ENCODE data around the gene RGS1.

The RGS1 gene

DNA sequence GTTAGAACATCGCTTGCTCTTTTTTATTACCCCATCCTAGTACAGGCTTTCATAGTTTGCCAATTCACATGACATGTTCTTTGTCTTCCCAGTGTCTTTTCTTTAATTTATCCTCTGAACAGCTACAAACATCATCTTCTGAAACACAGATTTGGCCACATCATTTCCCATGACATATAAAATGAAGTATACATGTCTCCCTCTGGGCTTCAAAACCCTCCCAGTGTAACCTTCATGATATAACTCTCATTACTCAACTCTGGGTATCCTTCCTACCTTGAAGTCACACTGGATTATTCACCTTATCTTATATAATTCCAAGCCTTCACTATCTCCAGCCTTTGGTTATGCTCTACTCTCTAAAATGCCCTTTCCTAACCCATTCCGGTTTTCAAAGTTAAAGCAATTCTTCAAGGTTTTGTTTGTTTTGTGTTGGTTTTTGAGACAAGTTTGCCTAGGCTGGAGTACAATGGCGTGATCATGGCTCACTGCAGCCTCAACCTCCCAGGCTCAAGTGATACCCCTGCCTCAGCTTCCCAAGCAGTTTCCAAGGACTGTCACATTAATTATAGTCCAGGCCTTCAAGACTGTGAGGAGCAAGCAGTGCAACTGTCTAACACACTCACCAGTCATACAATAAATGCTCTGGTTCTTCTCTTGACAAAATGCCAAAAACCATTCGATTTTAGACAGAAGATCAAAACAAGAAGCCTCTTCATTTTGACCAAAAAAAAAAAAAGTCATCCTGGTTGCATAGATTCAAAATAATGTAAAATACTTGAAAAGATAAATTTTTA, 5.8 kb downstream of the RGS1 start:
- no CpG with 5 or more reads among the region's 4 CpGs for WGBS, 2 donors (ENCODE audit: extremely low coverage in 2 of 2, insufficient read length in 2 of 2, insufficient replicate concordance in 1 of 2)
- Histone ChIP-seq H3K4me3 (ENCODE audit: low read length in 2 of 2) (no peak overlapping the region), H3K4me1 (ENCODE audit: control insufficient read depth in 2 of 2, insufficient read depth in 1 of 2, low read depth in 1 of 2, low read length in 2 of 2) (peaks cover 0 to 6% of the 10 kb centered on the region in 2 donors), H4K8ac (ENCODE audit: low read depth, low read length) (no peak overlapping the region), H2AK5ac (ENCODE audit: low read depth, low read length) (no peak overlapping the region), H3K23ac (ENCODE audit: low read depth, low read length, poor library complexity) (no peak overlapping the region), H3K9ac (ENCODE audit: low read depth, low read length, poor library complexity) (no peak overlapping the region), H3K18ac (ENCODE audit: low read length) (no peak overlapping the region), H4K91ac (ENCODE audit: low read depth, low read length, poor library complexity) (no peak overlapping the region), H3K27ac (replicated peaks; ENCODE audit: low read length) (no peak overlapping the region), H3K14ac (ENCODE audit: low read length) (no peak overlapping the region), H3K9me3 (replicated peaks in 1 of 2; ENCODE audit: control insufficient read depth in 2 of 2, insufficient read depth in 1 of 2, low read depth in 1 of 2, low read length in 2 of 2) (no peaks in the 10 kb centered on the region), H2BK15ac (ENCODE audit: low read length) (no peak overlapping the region), H3K4me2 (ENCODE audit: insufficient read depth, low read length, poor library complexity, severe bottlenecking) (no peak overlapping the region), H3K4ac (ENCODE audit: low read length) (no peak overlapping the region), H3K36me3 (replicated peaks in 1 of 2; ENCODE audit: control insufficient read depth in 2 of 2, insufficient read depth in 2 of 2, low read length in 2 of 2) (no peaks in the 10 kb centered on the region), H2BK12ac (ENCODE audit: low read length) (no peak overlapping the region), H2BK120ac (ENCODE audit: low read depth, low read length) (no peak overlapping the region), H2AFZ (ENCODE audit: low read length) (no peak overlapping the region), H3K79me1 (ENCODE audit: low read depth, low read length) (no peaks in the 10 kb centered on the region), H3K27me3 (ENCODE audit: control insufficient read depth in 3 of 3, insufficient read depth in 3 of 3, low read depth in 1 of 3, low read length in 3 of 3) (no peaks in the 10 kb centered on the region), H2BK5ac (ENCODE audit: low read length) (no peak overlapping the region)
- no peak for DNase-seq (ENCODE audit: low spot score)

DNA sequence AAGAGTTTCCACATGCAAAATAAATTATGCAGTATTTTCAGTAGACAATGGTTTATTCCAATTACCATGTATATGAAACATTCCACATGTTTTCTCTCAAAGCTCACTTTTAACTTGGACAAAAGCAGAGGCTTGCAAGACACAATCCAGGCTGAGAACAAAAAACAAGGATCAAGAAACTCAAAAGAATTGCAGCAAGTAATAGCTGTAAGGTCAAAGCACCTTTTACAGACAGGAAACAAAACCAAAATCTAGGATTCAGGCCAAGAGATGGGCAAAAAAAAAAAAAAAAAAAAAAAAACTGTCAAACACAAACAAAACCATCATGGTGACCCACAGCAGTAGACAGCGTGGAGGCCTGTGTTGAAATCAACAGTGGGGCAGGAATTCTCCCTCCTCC, 9.3 kb downstream of the RGS1 start:
- no peak overlapping the region for H4K91ac ChIP-seq (ENCODE audit: low read depth, low read length, poor library complexity)
- no peak overlapping the region for H2BK5ac ChIP-seq (ENCODE audit: low read length)
- no peak overlapping the region for H2BK12ac ChIP-seq (ENCODE audit: low read length)
- H2AK5ac ChIP-seq (ENCODE audit: low read depth, low read length) = no peak overlapping the region
- DNase-seq (ENCODE audit: low spot score) = no peak
- peaks cover 0 to 4% of the 10 kb centered on the region in 2 donors for H3K4me1 ChIP-seq (ENCODE audit: control insufficient read depth in 2 of 2, insufficient read depth in 1 of 2, low read depth in 1 of 2, low read length in 2 of 2)
- H2AFZ ChIP-seq (ENCODE audit: low read length) = peak overlapping the region; percentile 26
- H3K27ac ChIP-seq (replicated peaks; ENCODE audit: low read length) = no peak overlapping the region
- no CpG with 5 or more reads among the region's 1 CpG for WGBS, 2 donors (ENCODE audit: extremely low coverage in 2 of 2, insufficient read length in 2 of 2, insufficient replicate concordance in 1 of 2)
- H3K4me2 ChIP-seq (ENCODE audit: insufficient read depth, low read length, poor library complexity, severe bottlenecking) = no peak overlapping the region
- H3K4me3 ChIP-seq (ENCODE audit: low read length in 2 of 2) = no peak overlapping the region
- no peaks in the 10 kb centered on the region for H3K9me3 ChIP-seq (replicated peaks in 1 of 2; ENCODE audit: control insufficient read depth in 2 of 2, insufficient read depth in 1 of 2, low read depth in 1 of 2, low read length in 2 of 2)
- H3K79me1 ChIP-seq (ENCODE audit: low read depth, low read length) = no peaks in the 10 kb centered on the region
- H4K8ac ChIP-seq (ENCODE audit: low read depth, low read length) = no peak overlapping the region
- H3K23ac ChIP-seq (ENCODE audit: low read depth, low read length, poor library complexity) = no peak overlapping the region
- no peaks in the 10 kb centered on the region for H3K36me3 ChIP-seq (replicated peaks in 1 of 2; ENCODE audit: control insufficient read depth in 2 of 2, insufficient read depth in 2 of 2, low read length in 2 of 2)
- H3K9ac ChIP-seq (ENCODE audit: low read depth, low read length, poor library complexity) = no peak overlapping the region
- H2BK15ac ChIP-seq (ENCODE audit: low read length) = no peak overlapping the region
- H3K18ac ChIP-seq (ENCODE audit: low read length) = no peak overlapping the region
- no peak overlapping the region for H3K14ac ChIP-seq (ENCODE audit: low read length)
- no peak overlapping the region for H3K4ac ChIP-seq (ENCODE audit: low read length)
- H2BK120ac ChIP-seq (ENCODE audit: low read depth, low read length) = no peak overlapping the region
- H3K27me3 ChIP-seq (ENCODE audit: control insufficient read depth in 3 of 3, insufficient read depth in 3 of 3, low read depth in 1 of 3, low read length in 3 of 3) = no peaks in the 10 kb centered on the region

DNA sequence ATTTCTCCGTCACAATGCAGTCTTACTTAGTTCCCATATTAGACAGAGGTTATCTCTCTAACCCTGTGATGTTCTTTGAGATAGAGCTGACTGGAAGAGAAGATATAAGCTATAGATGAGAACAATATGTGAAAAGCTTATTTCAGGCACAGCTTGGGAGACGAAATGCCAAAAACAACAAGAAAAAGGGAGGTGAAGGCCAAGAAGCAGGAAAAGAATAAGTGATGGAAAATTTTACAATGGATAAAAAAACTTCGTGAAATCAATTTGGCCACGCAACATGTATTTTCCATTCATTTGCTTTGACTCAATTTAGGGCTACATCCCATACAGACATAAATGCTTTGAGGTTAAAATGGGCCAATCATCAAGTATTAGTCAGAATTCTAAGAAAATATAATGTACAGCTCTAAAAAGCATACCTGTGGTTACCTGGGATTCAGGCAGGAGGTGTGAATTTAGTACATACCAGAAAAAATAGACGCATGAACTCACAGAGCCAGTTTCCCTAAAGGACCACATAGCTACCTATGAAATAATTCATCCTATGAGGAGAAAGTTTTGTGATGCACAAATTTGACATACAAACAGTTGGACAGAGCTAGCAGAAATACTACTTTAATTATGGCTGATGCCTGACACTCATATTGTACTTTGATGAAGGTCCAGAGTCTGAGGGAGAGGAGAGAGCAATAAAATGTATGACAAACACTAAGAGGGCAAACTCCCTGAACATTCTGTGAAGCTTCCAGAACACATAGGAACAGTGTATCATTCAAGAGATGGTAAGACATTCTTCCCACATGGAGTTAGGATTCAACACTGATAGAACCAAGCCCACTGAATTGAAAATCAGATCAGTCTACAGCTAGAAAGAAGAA, 12.1 kb downstream of the RGS1 start:
- Histone ChIP-seq H2AK5ac (ENCODE audit: low read depth, low read length) (no peak overlapping the region), H2AFZ (ENCODE audit: low read length) (no peak overlapping the region), H3K9ac (ENCODE audit: low read depth, low read length, poor library complexity) (no peak overlapping the region), H3K4me2 (ENCODE audit: insufficient read depth, low read length, poor library complexity, severe bottlenecking) (no peak overlapping the region), H3K9me3 (replicated peaks in 1 of 2; ENCODE audit: control insufficient read depth in 2 of 2, insufficient read depth in 1 of 2, low read depth in 1 of 2, low read length in 2 of 2) (no peaks in the 10 kb centered on the region), H3K4me1 (ENCODE audit: control insufficient read depth in 2 of 2, insufficient read depth in 1 of 2, low read depth in 1 of 2, low read length in 2 of 2) (peaks cover 0 to 4% of the 10 kb centered on the region in 2 donors), H3K14ac (ENCODE audit: low read length) (no peak overlapping the region), H3K79me1 (ENCODE audit: low read depth, low read length) (no peaks in the 10 kb centered on the region), H4K8ac (ENCODE audit: low read depth, low read length) (no peak overlapping the region), H3K23ac (ENCODE audit: low read depth, low read length, poor library complexity) (no peak overlapping the region), H3K27ac (replicated peaks; ENCODE audit: low read length) (no peak overlapping the region), H4K91ac (ENCODE audit: low read depth, low read length, poor library complexity) (no peak overlapping the region), H2BK12ac (ENCODE audit: low read length) (no peak overlapping the region), H3K18ac (ENCODE audit: low read length) (no peak overlapping the region), H3K36me3 (replicated peaks in 1 of 2; ENCODE audit: control insufficient read depth in 2 of 2, insufficient read depth in 2 of 2, low read length in 2 of 2) (no peaks in the 10 kb centered on the region), H3K27me3 (ENCODE audit: control insufficient read depth in 3 of 3, insufficient read depth in 3 of 3, low read depth in 1 of 3, low read length in 3 of 3) (no peaks in the 10 kb centered on the region), H3K4me3 (ENCODE audit: low read length in 2 of 2) (no peak overlapping the region), H2BK5ac (ENCODE audit: low read length) (no peak overlapping the region), H3K4ac (ENCODE audit: low read length) (no peak overlapping the region), H2BK15ac (ENCODE audit: low read length) (no peak overlapping the region), H2BK120ac (ENCODE audit: low read depth, low read length) (no peak overlapping the region)
- WGBS, 2 donors (ENCODE audit: extremely low coverage in 2 of 2, insufficient read length in 2 of 2, insufficient replicate concordance in 1 of 2) = no CpG with 5 or more reads among the region's 5 CpGs
- DNase-seq (ENCODE audit: low spot score) = no peak

DNA sequence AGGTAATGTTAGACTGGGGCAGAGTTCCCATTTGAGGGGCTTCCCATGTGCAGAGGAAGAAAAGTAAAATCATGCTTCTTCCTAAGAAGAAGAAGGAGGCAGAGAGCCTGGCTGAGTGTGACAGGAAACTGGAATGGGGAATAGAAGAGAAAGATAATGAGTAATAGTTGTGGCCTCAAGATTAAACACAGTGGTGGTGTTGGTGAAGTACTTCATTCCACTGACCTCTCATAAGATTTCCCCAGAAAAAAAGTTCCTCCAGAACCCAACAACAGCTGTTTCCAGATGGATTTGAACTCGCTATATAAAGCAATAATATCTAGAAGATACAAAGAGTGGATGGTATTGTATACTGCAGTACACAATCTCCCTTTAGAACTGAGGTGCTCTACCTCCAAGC, 13.0 kb downstream of the RGS1 start:
- Histone ChIP-seq H2AK5ac (ENCODE audit: low read depth, low read length) (no peak overlapping the region), H4K8ac (ENCODE audit: low read depth, low read length) (no peak overlapping the region), H2BK12ac (ENCODE audit: low read length) (no peak overlapping the region), H3K36me3 (replicated peaks in 1 of 2; ENCODE audit: control insufficient read depth in 2 of 2, insufficient read depth in 2 of 2, low read length in 2 of 2) (no peaks in the 10 kb centered on the region), H2BK15ac (ENCODE audit: low read length) (no peak overlapping the region), H3K23ac (ENCODE audit: low read depth, low read length, poor library complexity) (no peak overlapping the region), H3K79me1 (ENCODE audit: low read depth, low read length) (no peaks in the 10 kb centered on the region), H3K4me2 (ENCODE audit: insufficient read depth, low read length, poor library complexity, severe bottlenecking) (no peak overlapping the region), H3K4ac (ENCODE audit: low read length) (no peak overlapping the region), H2BK120ac (ENCODE audit: low read depth, low read length) (no peak overlapping the region), H3K4me3 (ENCODE audit: low read length in 2 of 2) (no peak overlapping the region), H3K4me1 (ENCODE audit: control insufficient read depth in 2 of 2, insufficient read depth in 1 of 2, low read depth in 1 of 2, low read length in 2 of 2) (peaks cover 0 to 4% of the 10 kb centered on the region in 2 donors), H3K9me3 (replicated peaks in 1 of 2; ENCODE audit: control insufficient read depth in 2 of 2, insufficient read depth in 1 of 2, low read depth in 1 of 2, low read length in 2 of 2) (no peaks in the 10 kb centered on the region), H4K91ac (ENCODE audit: low read depth, low read length, poor library complexity) (no peak overlapping the region), H3K9ac (ENCODE audit: low read depth, low read length, poor library complexity) (no peak overlapping the region), H2AFZ (ENCODE audit: low read length) (no peak overlapping the region), H3K27me3 (ENCODE audit: control insufficient read depth in 3 of 3, insufficient read depth in 3 of 3, low read depth in 1 of 3, low read length in 3 of 3) (no peaks in the 10 kb centered on the region), H3K18ac (ENCODE audit: low read length) (no peak overlapping the region), H3K14ac (ENCODE audit: low read length) (no peak overlapping the region), H2BK5ac (ENCODE audit: low read length) (no peak overlapping the region), H3K27ac (replicated peaks; ENCODE audit: low read length) (no peak overlapping the region)
- DNase-seq (ENCODE audit: low spot score) = no peak
- WGBS, 2 donors (ENCODE audit: extremely low coverage in 2 of 2, insufficient read length in 2 of 2, insufficient replicate concordance in 1 of 2) = no CpG with 5 or more reads among the region's 1 CpG
